ENCODE results near the gene FNDC3A. TPM values are rescaled to one million over a fixed set of nuclear protein-coding genes. Genes with fewer than 3 reads are reported as not detected.

The FNDC3A gene
- total RNA-seq, 4 donors from 2014 or later = 21.9 to 59.7 (median 40.1) TPM

GRCh38 chr13:49026851-49027250, 51.1 kb downstream of the FNDC3A start:
- no peak overlapping the region for H3K27ac ChIP-seq
- TF ChIP-seq CTCF (IDR thresholded peaks at IDR 0.05) = no peak
- no peak for TF ChIP-seq POLR2AphosphoS5 (IDR thresholded peaks at IDR 0.05)
- TF ChIP-seq EP300 (IDR thresholded peaks at IDR 0.05; ENCODE audit: low read depth) = no peak
- TF ChIP-seq POLR2A (IDR thresholded peaks at IDR 0.05) = no peak
- H3K4me1 ChIP-seq = no peaks in the 10 kb centered on the region
- H3K36me3 ChIP-seq = peaks cover 0 to 3% (median 0%) of the 10 kb centered on the region in 4 donors
- 0 to 85% methylated on average over 1 of the region's 1 CpG for whole genome bisulfite sequencing, 2 donors (ENCODE audit: low coverage in 1 of 2)
- intact Hi-C loops (cut with DNase I; ENCODE audit: low total_unique reads) (no loop called here), in situ Hi-C loops (cut with MboI; ENCODE audit: low pct_ligation_motif_present in 1 of 4, low pct_unique_long_range_greater_than_20kb in 1 of 4, low sequenced_read_pairs in 3 of 4) (no loop called here)
- no peaks in the 10 kb centered on the region for H3K9me3 ChIP-seq
- DNase-seq = no peak
- H3K4me3 ChIP-seq = no peak overlapping the region
- H3K27me3 ChIP-seq = no peaks in the 10 kb centered on the region

GRCh38 chr13:49029570-49029969, 53.9 kb downstream of the FNDC3A start:
- intact Hi-C loops (cut with DNase I; ENCODE audit: low total_unique reads) = no loop called here
- in situ Hi-C loops (cut with MboI; ENCODE audit: low pct_ligation_motif_present in 1 of 4, low pct_unique_long_range_greater_than_20kb in 1 of 4, low sequenced_read_pairs in 3 of 4) = no loop called here
- no peak overlapping the region for H3K27ac ChIP-seq
- no peaks in the 10 kb centered on the region for H3K9me3 ChIP-seq
- H3K4me1 ChIP-seq = no peaks in the 10 kb centered on the region
- 87 to 90% methylated on average over 2 of the region's 2 CpGs for WGBS, 2 donors (ENCODE audit: low coverage in 1 of 2)
- H3K27me3 ChIP-seq = no peaks in the 10 kb centered on the region
- no peak for DNase-seq
- no peak overlapping the region for H3K4me3 ChIP-seq
- H3K36me3 ChIP-seq = peaks cover 0 to 3% (median 0%) of the 10 kb centered on the region in 4 donors
- TF ChIP-seq POLR2A (IDR thresholded peaks at IDR 0.05) (no peak), EP300 (IDR thresholded peaks at IDR 0.05; ENCODE audit: low read depth) (no peak), POLR2AphosphoS5 (IDR thresholded peaks at IDR 0.05) (no peak), CTCF (IDR thresholded peaks at IDR 0.05) (no peak)

GRCh38 chr13:49030213-49030612, 54.5 kb downstream of the FNDC3A start:
- WGBS, 2 donors (ENCODE audit: low coverage in 1 of 2) = 91 to 94% methylated on average over 2 of the region's 2 CpGs
- Histone ChIP-seq H3K9me3 (no peaks in the 10 kb centered on the region), H3K4me1 (no peaks in the 10 kb centered on the region), H3K27ac (no peak overlapping the region), H3K27me3 (no peaks in the 10 kb centered on the region), H3K4me3 (no peak overlapping the region), H3K36me3 (peaks cover 0 to 3% (median 0%) of the 10 kb centered on the region in 4 donors)
- in situ Hi-C loops (cut with MboI; ENCODE audit: low pct_ligation_motif_present in 1 of 4, low pct_unique_long_range_greater_than_20kb in 1 of 4, low sequenced_read_pairs in 3 of 4) (no loop called here), intact Hi-C loops (cut with DNase I; ENCODE audit: low total_unique reads) (no loop called here)
- TF ChIP-seq POLR2A (IDR thresholded peaks at IDR 0.05) (no peak), POLR2AphosphoS5 (IDR thresholded peaks at IDR 0.05) (no peak), EP300 (IDR thresholded peaks at IDR 0.05; ENCODE audit: low read depth) (no peak), CTCF (IDR thresholded peaks at IDR 0.05) (no peak)
- no peak for DNase-seq

DNA sequence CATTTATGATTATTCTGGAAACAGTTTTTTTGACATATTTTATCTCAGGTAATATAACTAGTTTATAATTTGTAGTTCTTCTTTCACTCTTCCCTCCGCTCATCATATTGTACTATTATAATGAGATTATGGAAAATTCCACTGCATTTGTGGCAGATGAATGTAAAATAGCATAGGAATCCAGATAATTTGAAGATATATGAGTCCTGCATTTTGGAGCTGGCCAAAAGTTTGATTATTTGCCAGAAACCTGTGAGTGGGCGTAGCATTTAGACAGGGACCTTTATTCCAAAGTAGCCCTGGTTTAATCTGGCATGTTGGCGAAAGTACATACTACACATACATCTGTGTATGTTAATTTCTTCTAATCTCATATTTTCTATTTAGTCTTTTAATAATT, 65.2 kb downstream of the FNDC3A start:
- H3K9me3 ChIP-seq = no peaks in the 10 kb centered on the region
- TF ChIP-seq CTCF (IDR thresholded peaks at IDR 0.05) (no peak), POLR2AphosphoS5 (IDR thresholded peaks at IDR 0.05) (no peak), EP300 (IDR thresholded peaks at IDR 0.05; ENCODE audit: low read depth) (no peak), POLR2A (IDR thresholded peaks at IDR 0.05) (no peak)
- H3K27me3 ChIP-seq = no peaks in the 10 kb centered on the region
- H3K4me1 ChIP-seq = no peaks in the 10 kb centered on the region
- in situ Hi-C loops (cut with MboI; ENCODE audit: low pct_ligation_motif_present in 1 of 4, low pct_unique_long_range_greater_than_20kb in 1 of 4, low sequenced_read_pairs in 3 of 4) = no loop called here
- no peak overlapping the region for H3K27ac ChIP-seq
- WGBS, 2 donors (ENCODE audit: low coverage in 1 of 2) = 94 to 97% methylated on average over 3 of the region's 3 CpGs
- no peak for DNase-seq
- H3K4me3 ChIP-seq = no peak overlapping the region
- H3K36me3 ChIP-seq = no peaks in the 10 kb centered on the region
- intact Hi-C loops (cut with DNase I; ENCODE audit: low total_unique reads) = no loop called here

Data from transverse colon (tissue), 4 donors.